B cell (primary cell): Measurements from ENCODE around the gene ACBD4.

ENCODE experiments used
- EZH2 ChIP-seq: IDR thresholded peaks from 2 replicates; pipeline ENCODE4 v1.6.1; 2012; ENCODE audit warnings: borderline replicate concordance, low read depth, mild to moderate bottlenecking, moderate library complexity, low read length; ENCODE audit not compliant: insufficient read depth, poor library complexity, severe bottlenecking
- TF ChIP-seq, protein P1 (sequence below): fragments of 200-600 bp; IDR thresholded peaks from one replicate; pipeline ENCODE4 v1.8.0; 2022; ENCODE audit warnings: antibody characterized with exemption, mild to moderate bottlenecking

DNA sequence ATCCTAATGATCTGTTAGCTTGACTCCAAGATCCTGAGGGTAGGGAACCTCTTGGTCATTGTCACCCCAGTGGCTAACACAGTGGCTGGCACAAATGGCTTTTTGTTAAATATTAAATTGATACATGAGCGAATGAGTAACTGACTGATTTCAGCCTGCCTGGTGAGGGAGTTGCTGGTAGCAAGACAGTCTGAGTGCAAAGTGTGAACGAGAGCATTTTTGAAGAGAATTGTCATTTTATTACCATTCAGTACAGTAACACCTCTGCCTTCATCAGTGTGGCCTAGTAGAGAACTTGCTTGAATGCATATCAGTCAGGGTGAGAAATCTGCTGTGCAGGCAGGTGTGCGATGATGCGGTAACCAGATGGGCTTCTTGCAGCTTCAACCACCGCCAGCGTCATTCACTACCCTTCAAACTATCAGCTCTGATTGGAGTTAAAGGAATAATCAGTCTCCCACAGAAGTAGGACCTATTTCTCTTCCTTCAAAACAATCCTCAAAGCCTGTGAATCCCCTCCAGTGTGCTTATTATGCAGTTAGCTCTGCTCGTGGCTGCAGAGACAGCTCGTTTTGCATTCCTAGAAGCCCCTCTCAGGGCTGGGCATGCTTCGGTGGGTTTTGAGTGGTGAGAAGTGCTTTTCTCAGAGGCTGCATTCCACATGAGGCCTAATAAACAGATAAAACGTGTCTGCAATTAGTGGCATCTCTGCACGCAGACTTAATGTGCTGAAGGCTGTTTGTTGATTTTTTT is 55.2 kb downstream of the ACBD4 start:
- TF ChIP-seq, protein P1, sequence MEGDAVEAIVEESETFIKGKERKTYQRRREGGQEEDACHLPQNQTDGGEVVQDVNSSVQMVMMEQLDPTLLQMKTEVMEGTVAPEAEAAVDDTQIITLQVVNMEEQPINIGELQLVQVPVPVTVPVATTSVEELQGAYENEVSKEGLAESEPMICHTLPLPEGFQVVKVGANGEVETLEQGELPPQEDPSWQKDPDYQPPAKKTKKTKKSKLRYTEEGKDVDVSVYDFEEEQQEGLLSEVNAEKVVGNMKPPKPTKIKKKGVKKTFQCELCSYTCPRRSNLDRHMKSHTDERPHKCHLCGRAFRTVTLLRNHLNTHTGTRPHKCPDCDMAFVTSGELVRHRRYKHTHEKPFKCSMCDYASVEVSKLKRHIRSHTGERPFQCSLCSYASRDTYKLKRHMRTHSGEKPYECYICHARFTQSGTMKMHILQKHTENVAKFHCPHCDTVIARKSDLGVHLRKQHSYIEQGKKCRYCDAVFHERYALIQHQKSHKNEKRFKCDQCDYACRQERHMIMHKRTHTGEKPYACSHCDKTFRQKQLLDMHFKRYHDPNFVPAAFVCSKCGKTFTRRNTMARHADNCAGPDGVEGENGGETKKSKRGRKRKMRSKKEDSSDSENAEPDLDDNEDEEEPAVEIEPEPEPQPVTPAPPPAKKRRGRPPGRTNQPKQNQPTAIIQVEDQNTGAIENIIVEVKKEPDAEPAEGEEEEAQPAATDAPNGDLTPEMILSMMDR = no peak
- no peak for TF ChIP-seq EZH2
